Lower lobe of right lung (tissue), 2 donors: Measurements from ENCODE around the gene MYO10. TPM values are rescaled to one million over a fixed set of nuclear protein-coding genes. Genes with fewer than 3 reads are reported as not detected.

Experiments used
- ATAC-seq, 2 donors: fragments of 200-7000 bp; cut with Tn5 transposase; one replicate each; pipeline ENCODE4 v1.9.1; 2020 to 2022; ENCODE audit warnings: mild to moderate bottlenecking in 2 of 2, moderate library complexity in 2 of 2
- DNase-seq: peaks from one replicate; pipeline ENCODE4 v3.0.0-alpha.2; 2020
- H3K27ac ChIP-seq: fragments of 200-600 bp; one replicate; pipeline ENCODE4 v1.8.0; 2022
- H3K27me3 ChIP-seq: fragments of 200-600 bp; one replicate; pipeline ENCODE4 v1.8.0; 2022; ENCODE audit warnings: low read depth
- H3K36me3 ChIP-seq: fragments of 200-600 bp; one replicate; pipeline ENCODE4 v1.8.0; 2022; ENCODE audit warnings: mild to moderate bottlenecking
- H3K4me1 ChIP-seq: fragments of 200-600 bp; one replicate; pipeline ENCODE4 v1.8.0; 2022
- H3K4me3 ChIP-seq: fragments of 200-600 bp; one replicate; pipeline ENCODE4 v1.8.0; 2022; ENCODE audit warnings: mild to moderate bottlenecking
- H3K9me3 ChIP-seq: fragments of 200-600 bp; one replicate; pipeline ENCODE4 v1.8.0; 2022
- intact Hi-C: fragments of 100-400 bp; cut with DNase I; formaldehyde crosslinking; loops from one replicate; pipeline ENCODE4 v1.11.0; 2022
- total RNA-seq: library from RNA; stranded (reverse); fragmentation: NEBNext Ultra II Directional; extraction: Animal tissue kit (Norgen Biotek cat#: 25700); gene quantifications from one replicate; pipeline ENCODE4 v1.2.1, GENCODE V29; 2021
- TF ChIP-seq, protein P1 (sequence below): fragments of 200-600 bp; IDR thresholded peaks from one replicate; pipeline ENCODE4 v1.8.0; 2022; ENCODE audit warnings: antibody characterized with exemption, mild to moderate bottlenecking
- donor health status: DM: no; HTN: yes; CAD: no; lungs with severe emphysema.

Gene MYO10
- total RNA-seq, 1 donor from 2014 or later, result 51.5 TPM

DNA sequence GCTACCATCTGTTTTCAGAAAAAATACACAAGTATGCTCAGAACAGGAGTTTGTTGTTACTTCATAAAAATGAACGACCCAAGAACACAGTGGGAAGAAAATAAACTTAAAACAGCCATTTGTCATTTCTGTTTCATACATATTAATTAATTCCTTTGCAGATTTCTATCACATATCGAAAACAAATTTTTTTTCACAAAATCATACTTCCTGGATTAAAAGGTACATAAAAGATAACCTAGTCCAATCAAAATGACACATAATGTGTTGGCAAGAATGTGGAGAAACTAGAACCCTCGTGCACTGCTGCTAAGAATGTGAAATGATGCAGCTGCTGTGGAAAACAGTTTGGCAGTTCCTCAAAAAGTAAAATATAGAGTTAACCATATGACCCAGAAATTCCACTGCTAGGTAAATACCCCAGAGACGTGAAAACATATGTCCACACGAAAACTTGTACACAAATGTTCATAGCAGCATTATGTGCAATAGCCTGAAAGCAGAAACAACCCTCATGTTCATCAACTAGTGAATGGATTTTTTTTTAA is 46.0 kb downstream of the MYO10 start:
- intact Hi-C loops, result no loop called here
- DNase-seq (no peak), ATAC-seq (no peak)
- Histone ChIP-seq H3K9me3 (no peaks in the 10 kb centered on the region), H3K4me3 (no peak overlapping the region), H3K4me1 (peaks cover 35% of the 10 kb centered on the region), H3K36me3 (no peaks in the 10 kb centered on the region), H3K27me3 (no peaks in the 10 kb centered on the region), H3K27ac (no peak overlapping the region)
- TF ChIP-seq, protein P1, sequence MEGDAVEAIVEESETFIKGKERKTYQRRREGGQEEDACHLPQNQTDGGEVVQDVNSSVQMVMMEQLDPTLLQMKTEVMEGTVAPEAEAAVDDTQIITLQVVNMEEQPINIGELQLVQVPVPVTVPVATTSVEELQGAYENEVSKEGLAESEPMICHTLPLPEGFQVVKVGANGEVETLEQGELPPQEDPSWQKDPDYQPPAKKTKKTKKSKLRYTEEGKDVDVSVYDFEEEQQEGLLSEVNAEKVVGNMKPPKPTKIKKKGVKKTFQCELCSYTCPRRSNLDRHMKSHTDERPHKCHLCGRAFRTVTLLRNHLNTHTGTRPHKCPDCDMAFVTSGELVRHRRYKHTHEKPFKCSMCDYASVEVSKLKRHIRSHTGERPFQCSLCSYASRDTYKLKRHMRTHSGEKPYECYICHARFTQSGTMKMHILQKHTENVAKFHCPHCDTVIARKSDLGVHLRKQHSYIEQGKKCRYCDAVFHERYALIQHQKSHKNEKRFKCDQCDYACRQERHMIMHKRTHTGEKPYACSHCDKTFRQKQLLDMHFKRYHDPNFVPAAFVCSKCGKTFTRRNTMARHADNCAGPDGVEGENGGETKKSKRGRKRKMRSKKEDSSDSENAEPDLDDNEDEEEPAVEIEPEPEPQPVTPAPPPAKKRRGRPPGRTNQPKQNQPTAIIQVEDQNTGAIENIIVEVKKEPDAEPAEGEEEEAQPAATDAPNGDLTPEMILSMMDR, result no peak

DNA sequence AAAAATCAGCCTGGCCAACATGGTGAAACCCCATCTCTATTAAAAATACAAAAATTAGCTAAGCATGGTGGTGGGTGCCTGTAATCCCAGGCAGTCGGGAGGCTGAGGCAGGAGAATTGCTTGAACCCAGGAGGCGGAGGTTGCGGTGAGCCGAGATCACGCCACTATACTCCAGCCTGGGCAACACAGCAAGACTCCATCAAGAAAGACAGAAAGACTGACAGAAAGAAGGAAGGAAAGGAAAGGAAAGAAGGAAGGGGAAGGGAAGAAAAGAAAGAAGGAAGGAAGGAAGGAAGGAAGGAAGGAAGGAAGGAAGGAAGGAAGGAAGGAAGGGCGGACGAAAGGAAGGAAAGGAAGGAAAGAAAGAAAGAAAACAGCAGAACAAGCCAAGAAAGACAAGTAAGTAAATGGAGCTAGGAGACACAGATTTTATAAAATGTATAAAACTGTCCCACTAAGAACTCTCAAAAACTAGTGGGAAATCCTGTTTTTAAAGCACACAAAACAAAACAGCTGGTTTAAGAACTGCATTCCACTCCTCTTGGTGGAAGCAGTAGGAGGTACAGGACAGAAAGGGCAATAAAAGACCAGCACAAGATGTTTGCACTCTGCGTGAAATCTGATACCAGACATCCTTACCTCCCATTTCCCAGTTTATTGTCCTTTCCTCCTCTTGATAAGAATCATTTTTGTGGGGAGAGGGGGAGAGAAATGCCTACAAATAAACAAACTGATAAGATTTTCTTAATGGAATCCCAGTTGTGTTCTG is 46.7 kb downstream of the MYO10 start:
- H3K27me3 ChIP-seq, result no peaks in the 10 kb centered on the region
- DNase-seq, result no peak
- H3K27ac ChIP-seq, result no peak overlapping the region
- H3K9me3 ChIP-seq, result no peaks in the 10 kb centered on the region
- H3K36me3 ChIP-seq, result no peaks in the 10 kb centered on the region
- no peak overlapping the region for H3K4me3 ChIP-seq
- peaks cover 30% of the 10 kb centered on the region for H3K4me1 ChIP-seq
- TF ChIP-seq, protein P1, result no peak
- intact Hi-C loops, result no loop called here
- peak in 1 of 2 donors; percentile 41 for ATAC-seq

DNA sequence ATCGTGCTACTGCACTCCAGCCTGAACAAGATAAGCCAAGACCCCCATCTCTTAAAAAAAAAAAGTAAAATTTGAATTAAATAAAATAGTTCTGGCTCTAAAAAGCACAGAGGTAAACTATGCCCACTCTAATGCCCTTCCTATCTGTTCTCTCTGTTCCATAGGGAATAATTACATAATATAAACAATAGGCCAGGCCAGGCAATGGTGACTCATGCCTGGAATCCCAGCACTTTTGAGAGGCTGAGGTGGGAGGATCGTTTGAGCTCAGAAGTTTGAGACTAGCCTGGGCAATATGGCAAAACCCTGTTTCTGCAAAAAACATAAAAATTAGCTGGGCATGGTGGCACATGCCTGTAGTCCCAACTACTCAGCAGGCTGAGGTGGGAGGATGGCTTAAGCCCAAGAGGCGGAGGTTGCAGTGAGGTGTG is 47.4 kb downstream of the MYO10 start:
- Histone ChIP-seq H3K27me3 (no peaks in the 10 kb centered on the region), H3K4me3 (no peak overlapping the region), H3K36me3 (no peaks in the 10 kb centered on the region), H3K27ac (no peak overlapping the region), H3K4me1 (peaks cover 32% of the 10 kb centered on the region), H3K9me3 (no peaks in the 10 kb centered on the region)
- DNase-seq (no peak), ATAC-seq (peak in 1 of 2 donors; percentile 41)
- TF ChIP-seq, protein P1, result no peak
- intact Hi-C loops, result no loop called here

DNA sequence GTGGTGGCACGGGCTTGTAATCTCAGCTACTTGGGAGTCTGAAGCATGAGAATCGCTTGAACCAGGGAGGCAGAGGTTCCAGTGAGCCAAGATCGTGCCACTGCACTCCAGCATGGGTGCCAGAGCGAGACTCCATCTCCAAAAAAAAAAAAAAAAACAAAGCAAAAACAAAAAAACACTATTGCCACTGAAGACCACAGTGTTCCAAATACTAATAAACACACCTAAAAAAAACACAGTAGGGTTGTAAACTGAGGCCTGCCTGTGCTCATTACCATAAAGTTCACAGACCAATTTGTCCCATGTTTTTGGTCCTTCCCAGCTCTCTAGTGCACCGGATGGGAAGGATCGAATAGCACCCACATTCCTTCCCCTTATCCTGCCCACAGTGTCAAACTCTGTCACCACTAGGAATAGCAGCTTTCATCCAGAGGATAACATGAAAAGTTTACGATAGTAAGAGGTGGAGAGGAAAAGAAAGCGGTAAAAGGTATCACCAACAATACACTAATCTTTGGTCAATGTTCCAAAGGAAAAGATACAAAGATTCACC is 49.2 kb downstream of the MYO10 start:
- no peaks in the 10 kb centered on the region for H3K9me3 ChIP-seq
- DNase-seq (no peak), ATAC-seq (no peak)
- intact Hi-C loops, result no loop called here
- H3K4me3 ChIP-seq, result no peak overlapping the region
- TF ChIP-seq, protein P1, result no peak
- peaks cover 37% of the 10 kb centered on the region for H3K4me1 ChIP-seq
- no peak overlapping the region for H3K27ac ChIP-seq
- no peaks in the 10 kb centered on the region for H3K36me3 ChIP-seq
- no peaks in the 10 kb centered on the region for H3K27me3 ChIP-seq

DNA sequence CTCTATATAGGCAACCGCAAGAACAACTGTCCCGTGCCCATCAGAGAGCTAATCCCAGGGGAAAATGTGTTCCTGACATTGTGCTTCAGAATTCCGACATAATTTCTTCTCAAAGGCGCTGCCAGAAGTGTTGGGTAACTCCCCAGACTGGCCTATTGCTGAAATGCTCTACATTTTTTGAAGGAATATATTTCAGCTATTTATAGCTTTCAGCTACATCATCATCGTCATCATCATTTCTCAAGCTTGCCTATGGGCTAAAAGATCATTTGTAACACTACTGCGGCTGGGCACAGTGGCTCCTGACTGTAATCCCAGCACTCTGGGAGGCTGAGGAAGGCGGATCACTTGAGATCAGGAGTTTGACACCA is 49.7 kb downstream of the MYO10 start:
- no peak overlapping the region for H3K27ac ChIP-seq
- no peaks in the 10 kb centered on the region for H3K27me3 ChIP-seq
- no peaks in the 10 kb centered on the region for H3K36me3 ChIP-seq
- intact Hi-C loops, result no loop called here
- no peak overlapping the region for H3K4me3 ChIP-seq
- TF ChIP-seq, protein P1, result no peak
- no peaks in the 10 kb centered on the region for H3K9me3 ChIP-seq
- peaks cover 43% of the 10 kb centered on the region for H3K4me1 ChIP-seq
- peak; percentile 20 to 22 for ATAC-seq
- no peak for DNase-seq
